Jurkat, Clone E6-1 (cell line): ENCODE results near the gene SYNDIG1.
"Not testable (repeated sequence)": the region's sequence is repeated elsewhere in the genome, so short reads cannot be mapped to it uniquely, and the experiment has no call there.

Experiments
- DNase-seq: peaks from one replicate; pipeline ENCODE4 v3.0.0-alpha.2; 2011; ENCODE audit warnings: low read depth, low spot score
- H3K4me3 ChIP-seq: 2 replicates; pipeline ENCODE4 v1.5.1; 2011; ENCODE audit warnings: mild to moderate bottlenecking, low read length, control low read depth, moderate library complexity

Gene SYNDIG1

DNA sequence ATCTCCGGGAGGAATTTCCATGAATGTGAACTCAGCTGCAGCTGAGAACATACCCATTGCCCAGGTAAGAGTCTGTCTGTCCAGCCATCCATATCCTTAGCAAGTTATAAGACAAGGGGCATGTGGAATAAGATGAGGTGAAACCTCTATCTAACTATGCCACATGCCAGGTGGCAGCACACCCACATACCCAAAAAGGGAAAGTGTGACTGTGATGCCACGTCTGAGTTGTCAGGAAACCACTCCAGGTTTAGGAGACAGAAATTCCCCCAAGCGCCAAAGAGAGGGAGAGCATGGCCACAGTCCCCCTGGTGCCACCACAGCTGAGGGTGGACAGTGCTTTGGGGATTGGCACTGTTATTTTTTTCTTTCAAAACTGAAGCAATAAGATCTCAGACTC is 36.7 kb downstream of the SYNDIG1 start:
- H3K4me3 ChIP-seq = no peak overlapping the region
- DNase-seq = no peak

DNA sequence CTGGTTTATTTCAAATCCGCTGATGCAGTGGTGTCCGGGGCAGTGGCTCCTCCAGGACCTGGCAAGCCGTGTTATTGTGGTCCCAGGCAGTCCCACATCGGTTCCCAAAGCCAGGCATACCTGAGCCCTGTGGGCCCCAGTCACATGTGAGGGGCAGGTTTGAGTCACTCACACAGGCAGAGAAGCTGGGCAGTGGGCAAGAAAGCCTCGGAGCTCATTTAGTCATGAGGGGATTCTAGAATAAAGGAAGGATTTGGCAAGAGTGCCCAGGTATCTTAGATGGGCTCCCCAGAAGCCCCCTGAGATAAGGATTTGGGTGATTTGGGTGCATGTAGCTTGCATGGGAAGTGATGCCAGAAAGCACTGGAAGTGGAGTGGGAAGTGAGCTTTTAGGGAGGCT is 37.3 kb downstream of the SYNDIG1 start:
- no peak overlapping the region for H3K4me3 ChIP-seq
- DNase-seq = no peak

DNA sequence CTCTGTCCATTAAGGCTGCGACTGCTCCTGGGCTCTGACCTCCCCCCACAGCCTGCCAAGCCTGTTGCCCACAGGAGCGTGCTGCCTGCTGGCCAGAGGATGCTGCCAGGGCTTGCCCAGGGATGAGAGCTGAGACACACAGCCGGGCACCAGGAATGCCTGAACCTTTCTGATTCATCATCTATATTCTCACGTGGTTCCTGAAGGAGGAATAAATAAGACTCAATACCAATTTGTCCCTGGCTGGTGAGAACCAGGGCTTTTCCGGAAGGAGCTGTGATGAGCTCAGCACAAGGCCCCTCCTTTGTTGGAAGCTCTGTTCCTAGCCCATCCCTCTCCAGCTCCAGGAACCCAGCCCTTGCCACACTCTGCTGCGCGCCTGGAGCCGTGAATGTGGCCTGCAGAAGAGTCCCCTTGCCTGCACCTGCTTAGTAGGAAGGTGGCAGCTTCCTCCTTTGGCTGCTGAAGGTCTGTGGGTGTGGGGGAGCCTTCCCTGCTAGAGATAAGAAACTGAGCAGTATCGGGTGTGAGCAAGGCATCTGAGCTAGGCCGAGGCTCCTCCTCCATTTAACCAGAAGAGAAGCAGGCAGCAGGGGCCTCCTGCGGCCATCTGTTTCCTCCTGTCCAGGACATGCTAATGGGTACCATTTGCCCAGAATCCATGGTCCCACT is 37.9 kb downstream of the SYNDIG1 start:
- DNase-seq = peak; percentile 20
- no peak overlapping the region for H3K4me3 ChIP-seq

DNA sequence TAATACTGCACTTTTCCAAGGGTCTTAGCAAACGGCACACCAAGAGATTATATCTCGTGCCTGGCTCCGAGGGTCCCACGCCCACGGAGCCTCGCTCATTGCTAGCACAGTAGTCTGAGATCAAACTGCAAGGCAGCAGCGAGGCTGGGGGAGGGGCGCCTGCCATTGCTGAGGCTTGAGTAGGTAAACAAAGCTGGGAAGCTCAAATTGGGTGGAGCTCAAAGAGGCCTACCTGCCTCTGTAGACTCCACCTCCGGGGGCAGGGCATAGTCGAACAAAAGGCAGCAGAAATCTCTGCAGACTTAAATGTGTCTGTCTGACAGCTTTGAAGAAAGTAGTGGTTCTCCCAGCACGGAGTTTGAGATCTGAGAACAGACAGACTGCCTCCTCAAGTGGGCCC is 43.0 kb downstream of the SYNDIG1 start:
- not testable (repeated sequence) for H3K4me3 ChIP-seq, DNase-seq

DNA sequence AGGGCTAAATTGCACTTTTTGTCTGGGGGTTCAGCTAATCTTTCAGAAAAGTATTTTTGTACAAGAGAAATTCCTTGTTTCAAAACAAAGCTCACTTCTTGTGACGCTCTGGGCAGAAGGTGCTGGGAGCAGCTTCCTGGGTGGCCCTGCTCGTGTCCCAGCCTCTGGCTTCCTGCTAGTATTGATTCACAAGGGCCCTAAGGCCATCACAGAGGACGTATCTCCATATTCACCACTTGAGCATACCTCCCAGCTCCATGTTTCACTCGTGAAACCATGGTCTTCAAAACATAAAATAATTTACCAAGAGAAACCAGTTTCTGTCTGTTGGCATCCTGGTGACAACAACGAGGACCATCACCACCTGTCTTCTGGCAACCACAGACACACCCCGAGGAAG is 49.1 kb downstream of the SYNDIG1 start:
- DNase-seq = no peak
- no peak overlapping the region for H3K4me3 ChIP-seq

DNA sequence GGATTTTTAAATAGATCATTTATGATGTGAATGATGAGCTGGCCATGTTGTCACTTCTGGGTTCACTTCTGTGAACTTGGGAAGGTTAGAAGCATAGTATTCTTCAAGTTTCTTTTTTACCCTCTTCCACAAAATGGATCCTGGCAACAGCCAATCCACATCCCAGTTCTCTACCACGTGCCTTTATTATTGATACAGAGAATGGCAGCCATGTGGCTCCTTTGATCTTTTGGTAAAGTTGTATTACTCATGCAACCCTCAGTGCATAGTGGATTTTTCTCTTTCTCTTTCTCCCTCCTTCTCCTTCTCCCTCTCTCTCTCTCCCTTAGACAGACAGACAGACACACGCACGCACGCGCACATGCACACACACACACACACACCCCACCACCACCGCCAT is 50.0 kb downstream of the SYNDIG1 start:
- DNase-seq = no peak
- no peak overlapping the region for H3K4me3 ChIP-seq

DNA sequence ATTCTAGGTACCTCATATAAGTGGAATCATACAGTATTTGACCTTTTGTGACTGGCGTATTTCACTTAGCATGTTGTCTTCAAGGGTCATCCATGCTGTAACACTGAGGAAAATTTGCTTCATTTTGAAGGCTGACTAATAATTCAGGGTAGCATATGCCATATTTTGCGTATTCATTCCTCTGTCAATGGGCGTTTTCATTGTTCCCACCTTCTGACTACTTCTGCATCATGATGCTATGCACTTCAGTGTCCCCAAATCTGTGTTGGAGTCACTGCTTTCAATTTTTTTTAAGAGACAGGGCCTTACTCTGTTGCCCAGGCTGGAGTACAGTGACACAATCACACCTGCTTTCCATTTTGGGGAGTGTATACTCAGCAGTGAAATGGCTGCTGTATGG is 51.6 kb downstream of the SYNDIG1 start:
- no peak overlapping the region for H3K4me3 ChIP-seq
- no peak for DNase-seq

DNA sequence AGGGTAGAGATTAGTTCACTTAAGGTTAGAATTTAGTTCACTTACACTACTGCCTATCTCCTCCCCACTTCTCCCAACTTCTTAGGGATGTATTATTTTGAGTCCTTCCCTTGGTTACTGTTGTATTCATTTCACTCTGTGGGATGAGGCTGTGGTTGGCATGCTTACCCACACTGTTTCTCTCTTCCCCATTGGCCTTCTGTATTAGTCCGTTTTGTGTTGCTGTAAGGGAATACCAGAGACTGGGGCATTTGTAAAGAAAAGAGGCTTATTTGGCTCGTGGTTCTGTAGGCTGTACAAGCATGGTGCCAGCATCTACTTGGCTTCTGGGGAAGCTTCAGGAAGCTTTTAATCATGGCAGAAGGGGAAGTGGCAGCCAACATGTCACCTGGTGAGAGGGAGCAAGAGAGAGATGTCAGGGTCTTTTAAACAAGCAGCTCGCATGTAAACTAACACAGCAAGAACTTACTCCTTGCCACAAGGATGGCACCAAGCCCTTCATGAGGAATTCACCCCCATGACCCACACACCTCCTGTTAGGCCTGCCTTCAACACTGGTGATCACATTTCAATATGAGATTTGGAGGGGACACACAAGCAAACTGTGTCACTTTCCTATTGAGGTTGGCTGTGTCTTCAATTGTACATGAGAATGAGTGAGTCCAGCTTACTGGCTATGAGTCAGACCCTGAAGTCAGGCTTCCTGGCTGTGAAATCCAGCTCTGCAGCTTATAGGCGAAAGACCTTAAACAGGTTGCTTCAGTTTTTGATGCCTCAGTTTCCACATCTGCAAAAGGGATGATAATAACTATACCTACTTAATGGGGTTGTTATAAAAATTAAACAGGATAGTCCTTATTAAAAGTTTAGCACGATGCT is 53.3 kb downstream of the SYNDIG1 start:
- DNase-seq = no peak
- no peak overlapping the region for H3K4me3 ChIP-seq

DNA sequence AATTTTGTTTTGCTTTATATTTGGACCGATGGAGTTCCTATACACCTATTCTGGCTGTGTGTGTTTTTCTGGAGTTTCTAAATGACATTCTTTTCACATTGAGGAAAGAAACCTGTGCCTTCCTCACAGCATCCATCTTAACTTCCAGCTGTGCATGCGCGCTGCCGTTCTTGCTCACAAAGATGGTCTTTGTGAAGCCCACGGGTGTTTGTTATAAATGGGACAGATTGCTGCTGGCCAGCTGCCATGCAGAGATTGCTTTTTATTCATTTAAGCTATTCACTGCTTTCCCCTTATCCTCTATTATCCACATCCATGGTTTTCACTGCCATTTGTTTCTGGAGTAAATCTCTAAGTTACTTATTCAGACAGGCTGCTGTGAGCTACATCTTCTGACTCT is 54.2 kb downstream of the SYNDIG1 start:
- no peak overlapping the region for H3K4me3 ChIP-seq
- no peak for DNase-seq

DNA sequence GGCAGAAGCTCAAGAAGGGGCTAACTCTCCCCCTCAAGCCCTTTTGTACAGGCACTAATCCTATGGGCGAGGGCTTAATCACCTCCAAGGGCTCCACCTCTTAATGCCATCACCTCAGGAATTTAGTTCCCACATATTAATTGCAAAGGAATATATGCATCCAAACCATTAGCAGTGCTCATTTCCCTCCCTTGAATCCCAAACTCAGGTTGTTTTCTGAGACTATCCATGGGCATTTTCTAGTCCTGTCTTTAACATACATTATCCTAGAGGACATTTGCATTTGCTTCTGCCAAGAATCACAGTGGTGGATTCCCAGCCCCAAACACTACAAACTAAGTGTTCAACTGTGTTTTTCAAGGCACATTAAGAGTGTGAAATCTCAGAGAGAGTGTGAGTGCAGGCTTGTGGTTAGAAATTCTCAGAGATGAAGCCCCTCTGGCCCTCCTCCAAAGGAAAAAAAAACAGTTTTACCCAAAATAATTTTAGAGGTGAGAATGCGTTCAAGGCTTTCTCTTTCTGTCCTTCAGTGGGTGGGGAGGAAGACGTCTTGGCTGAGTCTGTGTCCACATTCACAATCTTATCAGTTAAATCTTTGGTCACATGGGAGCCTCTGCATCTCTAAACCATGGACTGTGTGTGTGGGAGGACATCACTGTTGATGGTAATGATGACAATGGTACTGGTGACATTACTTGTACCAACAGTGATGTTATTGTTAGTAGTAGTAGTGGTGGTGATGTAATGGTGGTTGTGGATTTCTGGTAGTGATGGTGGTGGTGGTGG is 59.3 kb downstream of the SYNDIG1 start:
- H3K4me3 ChIP-seq = no peak overlapping the region
- DNase-seq = no peak

DNA sequence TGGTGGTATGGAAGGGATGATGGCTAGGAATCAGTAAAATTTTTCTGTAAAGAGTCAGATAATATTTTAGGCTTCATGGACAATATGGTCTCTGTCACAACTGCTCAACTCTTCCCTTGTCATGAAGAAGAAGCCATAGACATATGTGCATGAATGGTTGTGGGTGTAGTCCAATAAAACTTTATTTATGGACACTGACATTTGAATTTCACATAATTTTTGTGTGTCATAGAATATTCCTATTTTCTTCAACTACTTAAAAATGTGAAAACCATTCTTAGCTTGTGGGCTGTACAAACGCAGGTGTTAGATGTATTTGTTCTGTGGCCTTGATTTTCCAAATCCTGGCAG is 59.9 kb downstream of the SYNDIG1 start:
- no peak overlapping the region for H3K4me3 ChIP-seq
- DNase-seq = no peak

DNA sequence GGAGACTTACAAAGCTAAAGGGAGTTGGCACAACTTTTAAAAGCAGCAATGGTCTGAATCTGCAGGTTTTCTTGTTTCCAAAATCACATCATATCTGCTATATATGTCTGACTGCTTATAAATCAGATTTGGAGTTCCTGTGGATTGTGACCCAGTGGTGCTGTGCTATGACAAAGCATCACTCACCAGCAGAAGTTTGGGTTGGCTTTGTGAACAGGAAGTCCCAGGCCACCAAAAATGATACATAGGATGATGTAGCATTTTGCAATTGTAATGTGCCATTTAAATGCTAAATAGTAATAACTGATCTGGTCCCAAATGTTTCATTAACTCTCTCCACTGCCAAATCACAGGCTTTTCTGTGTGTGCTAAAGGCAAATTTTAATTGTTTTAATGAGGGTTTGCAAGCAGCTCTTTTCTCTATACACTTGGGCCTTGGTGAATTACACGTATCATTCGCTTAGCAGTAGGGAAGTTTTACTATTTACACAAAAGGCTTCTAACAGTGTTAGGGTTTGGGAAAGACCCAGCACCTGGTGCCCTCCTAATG is 60.8 kb downstream of the SYNDIG1 start:
- DNase-seq = no peak
- no peak overlapping the region for H3K4me3 ChIP-seq

DNA sequence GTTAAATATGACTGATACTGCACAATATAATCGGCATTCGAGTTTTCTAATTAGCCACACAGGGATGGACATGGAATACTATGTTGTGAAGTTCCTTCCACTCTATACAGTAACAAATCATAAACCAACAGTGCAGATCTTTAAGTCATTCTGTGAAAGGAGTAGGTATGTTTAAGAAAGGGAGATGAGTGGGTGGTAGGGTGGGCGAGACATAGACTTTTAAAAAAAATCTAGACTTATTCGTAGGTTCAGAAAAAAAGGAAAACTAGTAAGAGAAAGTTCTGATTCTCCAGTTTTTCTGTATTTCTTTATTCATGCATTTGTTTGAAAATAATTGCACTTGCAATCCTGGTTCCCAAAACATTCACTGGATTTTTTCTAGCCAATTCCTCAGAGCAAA is 61.8 kb downstream of the SYNDIG1 start:
- DNase-seq = no peak
- H3K4me3 ChIP-seq = no peak overlapping the region

DNA sequence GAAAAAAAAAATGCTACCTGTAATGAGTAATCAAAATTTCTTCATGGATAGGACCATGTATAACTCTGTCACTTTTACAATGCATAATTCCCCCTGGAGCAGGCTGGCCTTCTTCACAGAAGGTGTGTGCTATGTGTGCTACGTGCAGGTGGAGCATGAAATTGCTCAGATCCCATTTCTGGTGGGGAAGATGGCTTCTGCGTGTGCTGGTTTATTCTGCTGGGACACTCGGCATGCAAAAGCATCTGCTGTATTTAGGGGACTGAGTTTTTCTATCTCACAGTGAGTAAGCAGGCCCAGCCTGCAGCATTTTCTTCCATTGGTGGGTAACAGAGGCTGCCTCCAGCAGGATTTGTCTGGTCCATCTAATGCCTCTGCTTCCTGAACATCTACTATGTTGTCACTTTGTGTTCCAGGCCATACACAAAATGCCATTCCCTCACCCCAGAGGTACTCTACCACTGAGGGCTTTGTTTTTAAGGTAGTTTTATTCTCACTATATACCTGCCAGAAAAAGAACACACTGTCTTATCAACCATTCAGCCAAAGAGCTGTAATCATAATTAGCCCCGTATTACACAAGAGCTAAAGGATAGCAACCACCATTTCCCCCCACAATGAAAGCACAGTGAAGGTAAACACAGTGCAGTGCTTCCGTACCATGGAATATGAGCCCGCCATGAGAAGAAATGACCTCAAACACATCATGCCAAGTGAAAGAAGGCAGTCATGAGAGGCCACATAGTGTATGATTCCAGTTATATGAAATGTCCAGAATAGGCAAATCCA is 62.4 kb downstream of the SYNDIG1 start:
- H3K4me3 ChIP-seq = no peak overlapping the region
- no peak for DNase-seq

DNA sequence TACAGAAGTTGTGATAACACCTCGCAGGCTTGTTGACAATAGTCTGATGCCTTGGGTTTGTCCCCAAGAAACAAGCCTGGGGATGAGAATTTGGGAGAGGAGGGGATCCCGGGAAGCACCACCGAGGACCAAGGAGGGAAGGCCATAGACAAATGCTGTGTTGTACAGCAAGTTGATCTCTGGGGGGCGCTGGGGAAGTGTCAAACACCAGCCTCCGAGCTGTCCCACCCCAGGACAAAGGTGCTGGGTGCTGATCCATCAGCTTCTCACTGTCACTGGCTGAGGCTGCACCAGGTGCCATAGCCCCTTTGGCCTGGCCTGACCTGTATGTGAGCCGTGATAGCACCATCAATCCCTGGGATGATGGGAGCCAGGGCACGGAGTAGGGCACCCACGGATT is 64.0 kb downstream of the SYNDIG1 start:
- no peak for DNase-seq
- no peak overlapping the region for H3K4me3 ChIP-seq

DNA sequence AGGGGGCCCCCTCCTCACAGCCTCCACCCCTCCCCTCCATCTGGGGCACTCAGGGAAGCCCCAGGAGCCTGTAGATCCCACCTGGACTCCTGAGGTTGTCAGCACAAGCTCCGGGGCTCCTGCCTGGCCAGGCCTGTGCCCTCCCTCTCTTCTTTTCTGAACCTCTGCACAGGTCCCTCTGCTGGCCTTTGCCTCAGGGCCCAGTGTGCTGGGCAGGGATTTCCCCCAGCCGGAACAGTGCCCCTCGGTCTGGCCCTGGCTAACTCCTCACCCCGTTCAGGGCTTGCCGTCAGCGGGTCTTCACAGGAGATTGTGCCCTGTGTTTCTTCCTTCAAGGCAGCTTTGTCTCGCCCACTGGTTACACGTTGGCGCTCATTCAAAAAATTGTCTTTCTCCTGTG is 64.9 kb downstream of the SYNDIG1 start:
- no peak overlapping the region for H3K4me3 ChIP-seq
- no peak for DNase-seq

DNA sequence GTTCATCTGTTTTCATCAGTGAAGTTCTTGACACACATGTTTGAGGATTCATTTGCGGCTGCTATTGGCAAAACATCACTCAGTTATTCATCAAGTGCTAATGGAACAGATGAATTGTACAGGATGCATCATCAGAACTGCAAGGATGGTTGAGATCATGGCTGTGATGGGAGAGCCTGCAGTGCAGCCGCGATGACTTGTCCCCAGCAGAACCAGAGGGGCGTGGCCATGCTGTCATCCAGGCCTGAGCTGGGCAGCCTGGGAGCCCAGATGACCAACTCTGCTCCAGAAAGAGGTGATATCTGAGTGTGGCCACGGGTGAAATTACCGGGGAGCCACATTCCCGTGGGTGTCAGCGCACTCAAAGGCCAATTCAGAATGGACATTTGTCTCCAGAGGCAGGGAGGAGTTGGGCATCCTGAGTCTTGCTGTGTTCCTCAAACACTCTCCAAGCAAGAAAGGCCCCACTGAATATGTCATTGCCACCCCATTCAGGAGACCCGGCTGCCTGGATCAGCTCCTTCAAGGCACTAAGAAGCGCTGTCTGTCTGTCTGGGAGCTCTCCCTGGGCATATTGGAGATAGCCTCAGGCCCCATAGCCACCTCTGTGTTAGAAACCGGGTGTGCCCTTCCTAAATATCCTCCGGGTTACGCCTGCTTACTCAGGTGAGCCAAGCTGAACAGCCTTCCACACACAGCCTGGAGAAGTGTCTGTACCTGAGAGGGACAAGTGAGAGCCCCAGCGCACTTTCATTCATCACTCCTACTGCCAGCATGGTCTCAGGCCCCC is 66.7 kb downstream of the SYNDIG1 start:
- no peak overlapping the region for H3K4me3 ChIP-seq
- no peak for DNase-seq

DNA sequence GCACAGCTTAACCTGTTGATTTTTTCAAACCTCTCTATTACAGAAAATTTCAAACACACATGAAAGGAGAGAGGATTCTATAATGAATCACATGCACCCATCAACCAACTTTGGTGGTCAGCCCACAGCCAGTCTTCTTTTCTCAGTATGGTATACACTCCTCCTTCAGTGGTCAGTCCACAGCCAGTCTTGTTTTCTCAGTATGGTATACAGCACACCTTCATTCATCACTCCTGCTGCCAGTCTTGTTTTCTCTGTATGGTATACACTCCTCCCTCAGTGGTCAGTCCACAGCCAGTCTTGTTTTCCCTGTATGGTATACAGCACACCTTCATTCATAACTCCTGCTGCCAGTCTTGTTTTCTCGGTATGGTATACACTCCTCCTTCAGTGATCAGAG is 67.8 kb downstream of the SYNDIG1 start:
- no peak overlapping the region for H3K4me3 ChIP-seq
- no peak for DNase-seq
